H1 (cell line): ENCODE measurements around the gene FHL2.

Experiments used
- ATF2 ChIP-seq: IDR thresholded peaks from 2 replicates; pipeline ENCODE4 v1.6.1; 2012; ENCODE audit warnings: low read length, inconsistent platforms
- BCL11A ChIP-seq, 2 experiments: IDR thresholded peaks; one replicate each; pipeline ENCODE4 v1.6.1; 2011; ENCODE audit warnings: low read depth in 2 of 2, low read length in 2 of 2, mild to moderate bottlenecking in 2 of 2
- BRCA1 ChIP-seq: IDR thresholded peaks from 2 replicates; pipeline ENCODE4 v1.6.1; 2012; ENCODE audit warnings: low read depth, low read length, improper control_type of control experiment
- CTCF ChIP-seq, 3 experiments: IDR thresholded peaks; 1 replicate in 2 of 3; 2 replicates in 1 of 3; pipeline versions ENCODE4 v1.5.1 to v1.6.1; 2011; ENCODE audit warnings: low read length in 3 of 3, mild to moderate bottlenecking in 3 of 3, inconsistent platforms in 2 of 3, low read depth in 1 of 3, moderate library complexity in 1 of 3; ENCODE audit not compliant: insufficient read depth in 1 of 3; ENCODE audit errors: control extremely low read depth in 1 of 3
- EZH2 ChIP-seq: fragments of 200-600 bp; sonication (generic); IDR thresholded peaks from 2 replicates; pipeline ENCODE4 v1.7.1; 2012; ENCODE audit warnings: low read depth, mild to moderate bottlenecking, moderate library complexity, low read length, inconsistent platforms; ENCODE audit not compliant: severe bottlenecking
- KDM5A ChIP-seq: fragments of 200-600 bp; IDR thresholded peaks from 2 replicates; pipeline ENCODE4 v1.7.1; 2012; ENCODE audit warnings: mild to moderate bottlenecking, low read length, inconsistent platforms, mixed read lengths
- POLR2A ChIP-seq, 2 experiments: IDR thresholded peaks; 1 replicate in 1 of 2; 2 replicates in 1 of 2; pipeline ENCODE4 v1.6.1; 2011; ENCODE audit warnings: low read depth in 2 of 2, low read length in 2 of 2, mild to moderate bottlenecking in 2 of 2; ENCODE audit errors: control extremely low read depth in 1 of 2
- POLR2AphosphoS5 ChIP-seq: IDR thresholded peaks from 2 replicates; pipeline ENCODE4 v1.6.1; 2011; ENCODE audit warnings: low read depth, low read length
- SP1 ChIP-seq: IDR thresholded peaks from 2 replicates; pipeline ENCODE4 v1.6.1; 2011; ENCODE audit warnings: low read depth, low read length
- YY1 ChIP-seq: IDR thresholded peaks from 2 replicates; pipeline ENCODE4 v1.6.1; 2011; ENCODE audit warnings: low read depth, mild to moderate bottlenecking, low read length

- TF ChIP-seq CTCF (IDR thresholded peaks at IDR 0.05; ENCODE audit: control extremely low read depth in 1 of 3, insufficient read depth in 1 of 3, low read depth in 1 of 3, low read length in 3 of 3) (no peak), POLR2AphosphoS5 (no peak), POLR2A (IDR thresholded peaks at IDR 0.05; ENCODE audit: control extremely low read depth in 1 of 2, low read depth in 2 of 2, low read length in 2 of 2) (no peak), EZH2 (no peak), SP1 (no peak), BCL11A (IDR thresholded peaks at IDR 0.05; ENCODE audit: low read depth in 2 of 2, low read length in 2 of 2) (no peak), KDM5A (no peak), BRCA1 (no peak), ATF2 (no peak), YY1 (no peak)
These were observed 6.8 kb downstream of the FHL2 start for GRCh38 chr2:105391763-105392662.
